GM10266 (cell line): ENCODE measurements around the gene RELT.

Experiments used
- DNase-seq: peaks from one replicate; pipeline ENCODE4 v3.0.0; 2012; ENCODE audit errors: extremely low spot score
- CTCF ChIP-seq: IDR thresholded peaks from 2 replicates; pipeline ENCODE4 v1.5.1; 2012; ENCODE audit warnings: mild to moderate bottlenecking, low read depth; ENCODE audit not compliant: control insufficient read depth, insufficient read depth; ENCODE audit errors: missing control alignments

RELT gene

GRCh38 chr11:73343076-73343873, 32.9 kb upstream of the RELT start:
- DNase-seq, result no peak
- no peak for TF ChIP-seq CTCF

- DNase-seq, result no peak
- no peak for TF ChIP-seq CTCF
These were observed 32.0 kb upstream of the RELT start for GRCh38 chr11:73344191-73344607.

GRCh38 chr11:73345481-73346160, 30.6 kb upstream of the RELT start:
- no peak for DNase-seq
- TF ChIP-seq CTCF, result no peak

- no peak for TF ChIP-seq CTCF
- no peak for DNase-seq
These were observed 29.8 kb upstream of the RELT start for GRCh38 chr11:73346186-73346935.

GRCh38 chr11:73347067-73347466, 29.1 kb upstream of the RELT start:
- DNase-seq, result no peak
- TF ChIP-seq CTCF, result no peak

DNA sequence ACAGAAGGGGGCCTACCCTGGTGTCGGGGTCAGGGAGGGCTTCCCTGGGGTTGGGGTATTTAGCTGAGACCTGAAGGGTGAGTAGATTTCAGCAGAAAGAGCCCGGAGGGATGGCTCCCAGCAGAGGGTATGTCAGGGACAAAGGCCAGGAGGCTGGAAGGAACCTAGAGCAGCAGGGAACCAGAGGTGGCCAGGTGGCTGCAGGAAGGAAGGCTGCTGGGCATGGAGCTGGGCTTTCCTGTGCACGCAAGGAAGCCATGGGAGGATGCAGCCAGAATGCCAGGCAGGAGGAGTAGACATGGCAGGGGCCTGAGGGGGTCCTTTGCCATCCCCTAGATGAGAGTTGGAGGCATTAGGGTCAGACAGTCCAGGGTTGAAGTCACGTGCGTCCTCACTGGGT, 27.4 kb upstream of the RELT start:
- no peak for DNase-seq
- TF ChIP-seq CTCF, result no peak
